C4-2B (cell line): ENCODE results near the gene ATCAY.

Experiments
- ZFX ChIP-seq: fragments of 450-650 bp; IDR thresholded peaks from 2 replicates; pipeline ENCODE4 v1.6.1; 2017
- TF ChIP-seq, protein P1 (sequence below): fragments of 450-650 bp; conservative IDR thresholded peaks from 2 replicates; pipeline ENCODE4 v1.5.1; 2017; ENCODE audit warnings: mild to moderate bottlenecking

DNA sequence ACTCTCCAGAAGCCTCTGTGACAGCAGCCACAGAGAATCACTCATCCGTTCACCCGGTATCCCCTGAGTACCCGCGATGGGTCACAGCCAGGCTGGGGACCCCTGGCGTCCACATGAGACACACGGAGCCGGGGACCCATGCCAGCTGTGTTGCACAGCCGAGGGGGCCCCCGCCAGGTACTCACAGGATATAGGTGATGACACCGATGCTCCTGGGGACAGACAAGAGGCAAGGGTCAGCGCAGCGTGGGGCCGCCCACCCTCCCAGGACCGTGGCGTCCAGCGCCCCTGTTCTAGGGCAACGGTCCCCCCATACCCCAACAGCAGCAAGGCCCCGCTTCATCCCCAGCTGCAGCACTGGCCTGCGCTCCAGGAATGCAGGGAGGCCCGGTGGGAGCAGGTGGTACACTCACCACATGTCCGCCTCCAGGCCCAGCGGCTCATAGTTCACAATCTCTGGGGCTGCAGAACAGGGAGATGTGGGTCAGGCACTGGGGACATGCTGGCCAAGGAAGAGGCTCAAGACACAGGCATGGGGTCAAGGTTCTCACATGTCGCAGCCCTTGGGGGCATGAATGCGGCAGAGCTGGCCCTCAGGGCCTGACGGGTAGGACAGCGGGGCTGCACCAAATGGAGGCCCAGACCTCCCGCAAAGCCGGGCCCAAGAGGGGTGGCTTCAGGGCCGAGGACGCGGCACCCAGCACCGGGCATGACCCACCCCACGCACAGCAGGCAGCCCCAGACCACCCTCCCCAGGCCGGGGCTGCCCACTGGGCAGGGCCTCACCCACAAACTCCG is 83.2 kb downstream of the ATCAY start:
- TF ChIP-seq, protein P1, sequence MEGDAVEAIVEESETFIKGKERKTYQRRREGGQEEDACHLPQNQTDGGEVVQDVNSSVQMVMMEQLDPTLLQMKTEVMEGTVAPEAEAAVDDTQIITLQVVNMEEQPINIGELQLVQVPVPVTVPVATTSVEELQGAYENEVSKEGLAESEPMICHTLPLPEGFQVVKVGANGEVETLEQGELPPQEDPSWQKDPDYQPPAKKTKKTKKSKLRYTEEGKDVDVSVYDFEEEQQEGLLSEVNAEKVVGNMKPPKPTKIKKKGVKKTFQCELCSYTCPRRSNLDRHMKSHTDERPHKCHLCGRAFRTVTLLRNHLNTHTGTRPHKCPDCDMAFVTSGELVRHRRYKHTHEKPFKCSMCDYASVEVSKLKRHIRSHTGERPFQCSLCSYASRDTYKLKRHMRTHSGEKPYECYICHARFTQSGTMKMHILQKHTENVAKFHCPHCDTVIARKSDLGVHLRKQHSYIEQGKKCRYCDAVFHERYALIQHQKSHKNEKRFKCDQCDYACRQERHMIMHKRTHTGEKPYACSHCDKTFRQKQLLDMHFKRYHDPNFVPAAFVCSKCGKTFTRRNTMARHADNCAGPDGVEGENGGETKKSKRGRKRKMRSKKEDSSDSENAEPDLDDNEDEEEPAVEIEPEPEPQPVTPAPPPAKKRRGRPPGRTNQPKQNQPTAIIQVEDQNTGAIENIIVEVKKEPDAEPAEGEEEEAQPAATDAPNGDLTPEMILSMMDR, result no peak
- no peak for TF ChIP-seq ZFX
